Activated CD8-positive, alpha-beta memory T cell treated with anti-CD3 and anti-CD28 coated beads, Interleukin-2, amount 10 ng/mL, durations not matched to agents 7 days and 5 days (primary cell): ENCODE data around the gene ZNF618. TPM values are rescaled to one million over a fixed set of nuclear protein-coding genes. Genes with fewer than 3 reads are reported as not detected.

Experiments
- ATAC-seq: fragments of 150-1000 bp; cut with Tn5 transposase; one replicate; pipeline ENCODE4 v1.10.0; 2021; ENCODE audit warnings: moderate library complexity
- CTCF ChIA-PET: fragments of 350-600 bp; sonication (Branson Sonifier 250); formaldehyde crosslinking; loops from one replicate; lab custom pipeline; 2021; ENCODE audit warnings: antibody characterized with exemption; lab: Charles Lee
- DNase-seq: peaks from one replicate; pipeline ENCODE4 v3.0.0-alpha.2; 2020
- H3K27ac Mint-ChIP-seq: one replicate; pipeline ENCODE4 v1.8.0; 2021; ENCODE audit warnings: mild to moderate bottlenecking, mixed read lengths
- H3K27me3 Mint-ChIP-seq: one replicate; pipeline ENCODE4 v1.8.0; 2021; ENCODE audit warnings: mixed read lengths
- H3K36me3 Mint-ChIP-seq: one replicate; pipeline ENCODE4 v1.8.0; 2021; ENCODE audit warnings: mild to moderate bottlenecking, mixed read lengths
- H3K4me1 Mint-ChIP-seq: one replicate; pipeline ENCODE4 v1.8.0; 2021; ENCODE audit warnings: mixed read lengths
- H3K4me3 Mint-ChIP-seq: one replicate; pipeline ENCODE4 v1.8.0; 2021; ENCODE audit warnings: mild to moderate bottlenecking, moderate library complexity, mixed read lengths
- H3K9me3 Mint-ChIP-seq: one replicate; pipeline ENCODE4 v1.8.0; 2022; ENCODE audit warnings: low read depth, mixed read lengths
- total RNA-seq, 2 experiments: library from RNA; stranded (reverse); gene quantifications; one replicate each; pipeline ENCODE4 v1.2.3, GENCODE V29; 2021

ZNF618 gene, protein sequence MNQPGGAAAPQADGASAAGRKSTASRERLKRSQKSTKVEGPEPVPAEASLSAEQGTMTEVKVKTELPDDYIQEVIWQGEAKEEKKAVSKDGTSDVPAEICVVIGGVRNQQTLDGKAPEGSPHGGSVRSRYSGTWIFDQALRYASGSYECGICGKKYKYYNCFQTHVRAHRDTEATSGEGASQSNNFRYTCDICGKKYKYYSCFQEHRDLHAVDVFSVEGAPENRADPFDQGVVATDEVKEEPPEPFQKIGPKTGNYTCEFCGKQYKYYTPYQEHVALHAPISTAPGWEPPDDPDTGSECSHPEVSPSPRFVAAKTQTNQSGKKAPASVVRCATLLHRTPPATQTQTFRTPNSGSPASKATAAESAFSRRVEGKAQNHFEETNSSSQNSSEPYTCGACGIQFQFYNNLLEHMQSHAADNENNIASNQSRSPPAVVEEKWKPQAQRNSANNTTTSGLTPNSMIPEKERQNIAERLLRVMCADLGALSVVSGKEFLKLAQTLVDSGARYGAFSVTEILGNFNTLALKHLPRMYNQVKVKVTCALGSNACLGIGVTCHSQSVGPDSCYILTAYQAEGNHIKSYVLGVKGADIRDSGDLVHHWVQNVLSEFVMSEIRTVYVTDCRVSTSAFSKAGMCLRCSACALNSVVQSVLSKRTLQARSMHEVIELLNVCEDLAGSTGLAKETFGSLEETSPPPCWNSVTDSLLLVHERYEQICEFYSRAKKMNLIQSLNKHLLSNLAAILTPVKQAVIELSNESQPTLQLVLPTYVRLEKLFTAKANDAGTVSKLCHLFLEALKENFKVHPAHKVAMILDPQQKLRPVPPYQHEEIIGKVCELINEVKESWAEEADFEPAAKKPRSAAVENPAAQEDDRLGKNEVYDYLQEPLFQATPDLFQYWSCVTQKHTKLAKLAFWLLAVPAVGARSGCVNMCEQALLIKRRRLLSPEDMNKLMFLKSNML
- under 1 TPM; 0.54 to 0.79 TPM for total RNA-seq

DNA sequence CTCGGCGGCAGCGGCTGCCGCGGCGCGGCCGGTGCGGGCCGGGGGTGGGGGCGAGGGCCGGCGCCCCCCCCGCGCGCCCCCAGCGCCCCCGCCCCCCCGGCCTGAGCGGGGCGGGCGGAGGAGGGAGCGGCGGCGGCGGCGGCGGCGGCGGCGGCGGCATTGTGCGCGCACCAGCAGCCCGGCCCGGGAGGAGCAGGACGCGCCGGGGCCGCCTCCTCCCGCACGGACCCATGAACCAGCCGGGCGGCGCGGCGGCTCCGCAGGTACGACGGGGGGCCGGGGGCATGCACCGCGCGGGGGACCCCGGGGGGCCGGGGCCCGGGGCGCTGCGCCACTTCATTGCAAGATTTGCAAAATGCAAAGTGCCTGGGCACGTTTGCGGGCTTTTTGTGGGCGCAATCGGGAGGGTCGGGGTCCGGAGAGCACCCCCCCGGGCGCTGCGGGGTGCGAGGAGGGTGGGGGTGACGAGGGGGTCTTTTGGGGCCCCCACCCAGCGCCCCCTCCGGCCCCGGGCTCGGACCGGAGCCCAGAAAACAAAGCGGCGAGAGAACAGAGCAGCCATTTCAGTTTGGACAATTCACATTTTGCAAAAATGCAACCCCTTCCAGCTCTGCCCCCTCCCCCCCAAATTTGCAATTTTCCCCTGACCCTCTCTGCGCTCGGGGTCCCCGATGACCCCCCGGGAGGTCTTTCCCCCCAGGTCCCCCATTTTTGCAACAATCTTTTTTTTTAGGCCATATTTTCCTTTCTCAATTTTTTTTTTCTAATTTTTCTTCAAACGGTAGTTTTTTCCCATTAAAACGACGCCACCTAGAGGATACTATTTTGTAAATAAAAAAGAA, at the start of gene ZNF618:
TSS of gene ZNF618 (plus strand) at position 159 of the 842 bp plus-strand sequence. CDS start at position 231, 72 bp downstream.
- peaks cover 2% of the 10 kb centered on the region for H3K36me3 Mint-ChIP-seq
- H3K9me3 Mint-ChIP-seq: no peaks in the 10 kb centered on the region
- H3K4me1 Mint-ChIP-seq: peaks cover 6% of the 10 kb centered on the region
- CTCF ChIA-PET: interaction anchor here (1.2 to 1.5 kb wide), 4 partner anchors 13 to 195 kb away, joined by 3 to 5 read pairs (median 4); no protein-coding TSS in a partner anchor
- H3K4me3 Mint-ChIP-seq: peak within 1 kb of the TSS; percentile 80
- peak within 1 kb of the TSS; percentile 48 for H3K27ac Mint-ChIP-seq
- DNase-seq: no peak
- H3K27me3 Mint-ChIP-seq: peaks cover 36% of the 10 kb centered on the region
- ATAC-seq: peak; percentile 85

DNA sequence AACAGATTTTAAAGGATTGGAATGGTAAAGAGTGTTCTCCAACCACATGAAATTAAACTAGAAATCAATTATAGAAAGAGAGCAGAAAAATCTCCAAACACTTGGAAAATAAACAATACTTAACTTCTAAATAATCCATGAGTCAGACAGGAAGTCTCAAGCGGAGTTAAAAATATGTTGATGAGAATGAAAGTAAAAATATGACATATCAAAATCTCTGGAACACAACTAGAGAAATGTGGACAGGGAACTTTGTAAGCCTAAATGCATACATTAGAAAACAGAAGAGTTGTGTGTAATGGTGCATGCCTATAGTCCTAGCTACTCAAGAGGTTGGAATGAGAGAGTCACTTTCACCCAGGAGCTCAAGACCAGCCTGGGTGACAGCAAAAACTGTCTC, 47.9 kb upstream of the ZNF618 start:
- Mint-ChIP-seq H3K27me3 (peaks cover 28% of the 10 kb centered on the region), H3K9me3 (no peaks in the 10 kb centered on the region), H3K4me3 (no peak overlapping the region), H3K4me1 (peaks cover 2% of the 10 kb centered on the region), H3K36me3 (no peaks in the 10 kb centered on the region), H3K27ac (no peak overlapping the region)
- ATAC-seq: no peak
- no peak for DNase-seq
- CTCF ChIA-PET: no interaction called here

DNA sequence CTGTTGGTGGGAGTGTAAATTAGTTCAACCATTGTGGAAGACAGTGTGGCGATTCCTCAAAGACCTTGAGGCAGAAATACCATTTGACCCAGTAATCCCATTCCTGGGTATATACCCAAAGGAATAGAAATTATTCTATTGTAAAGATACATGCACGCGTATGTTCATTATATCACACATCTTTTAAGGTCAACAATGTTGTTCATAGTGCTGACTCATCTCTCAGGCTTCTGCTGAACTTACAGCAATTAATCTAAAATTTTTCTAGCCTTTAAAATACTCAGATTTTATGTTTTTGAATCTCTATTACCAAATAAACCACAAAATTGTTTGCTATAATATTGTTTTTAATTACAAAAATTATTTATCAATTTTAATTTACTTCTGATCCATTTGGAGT, 38.8 kb upstream of the ZNF618 start:
- Mint-ChIP-seq H3K9me3 (no peaks in the 10 kb centered on the region), H3K27ac (no peak overlapping the region)
- DNase-seq: no peak

DNA sequence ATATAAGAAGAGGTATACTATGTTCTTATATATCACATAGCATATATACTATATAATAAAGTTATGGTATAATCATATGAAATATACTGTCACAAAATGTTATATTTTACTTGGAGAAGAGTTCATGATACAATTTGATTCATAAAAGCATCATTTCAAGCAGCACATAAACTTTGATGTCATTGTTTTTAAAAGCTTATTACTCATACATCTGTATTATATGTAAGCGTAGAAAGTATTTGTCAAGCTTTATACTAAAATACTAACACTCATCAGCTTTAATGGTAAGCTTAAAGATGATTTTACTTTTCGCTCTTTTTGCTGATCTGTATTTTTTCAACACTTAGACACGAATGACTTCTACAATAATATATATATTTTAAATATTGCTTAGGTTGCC, 34.0 kb upstream of the ZNF618 start:
- CTCF ChIA-PET: interaction anchor here (1.0 to 2.2 kb wide), 2 partner anchors 9 to 12 kb away, joined by 3 to 6 read pairs; no protein-coding TSS in a partner anchor
- ATAC-seq: no peak
- no peak overlapping the region for H3K27ac Mint-ChIP-seq
- no peak overlapping the region for H3K4me3 Mint-ChIP-seq
- peaks cover 3% of the 10 kb centered on the region for H3K9me3 Mint-ChIP-seq
- H3K36me3 Mint-ChIP-seq: no peaks in the 10 kb centered on the region
- DNase-seq: no peak
- H3K4me1 Mint-ChIP-seq: no peaks in the 10 kb centered on the region
- H3K27me3 Mint-ChIP-seq: peaks cover 8% of the 10 kb centered on the region

More for the DNA sequence above, 38.8 kb upstream of the ZNF618 start:
- no peaks in the 10 kb centered on the region for H3K36me3 Mint-ChIP-seq
- CTCF ChIA-PET: no interaction called here
- ATAC-seq: no peak
- peaks cover 22% of the 10 kb centered on the region for H3K27me3 Mint-ChIP-seq
- H3K4me1 Mint-ChIP-seq: no peaks in the 10 kb centered on the region
- H3K4me3 Mint-ChIP-seq: no peak overlapping the region

DNA sequence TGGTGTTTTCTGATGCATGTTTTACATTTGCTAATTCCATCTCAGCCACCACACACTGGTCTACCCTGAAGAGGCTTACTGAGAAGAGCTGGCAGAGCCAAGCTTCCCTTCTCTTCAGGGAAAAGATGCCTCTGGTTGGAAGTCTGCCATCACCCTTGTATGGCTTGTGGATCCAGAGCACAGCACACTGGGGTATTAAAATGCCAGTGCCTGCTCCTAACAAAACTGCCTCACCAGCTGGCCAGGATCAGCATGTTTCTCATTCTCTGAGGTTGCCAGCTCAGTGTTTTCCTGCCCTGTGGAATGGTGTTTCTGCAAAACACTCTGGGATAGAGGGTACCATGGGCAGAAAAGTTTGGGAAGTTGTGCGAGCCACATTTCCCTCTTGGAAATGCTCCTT, 31.6 kb upstream of the ZNF618 start:
- Mint-ChIP-seq H3K9me3 (peaks cover 6% of the 10 kb centered on the region), H3K4me1 (no peaks in the 10 kb centered on the region)
- CTCF ChIA-PET: no interaction called here

DNA sequence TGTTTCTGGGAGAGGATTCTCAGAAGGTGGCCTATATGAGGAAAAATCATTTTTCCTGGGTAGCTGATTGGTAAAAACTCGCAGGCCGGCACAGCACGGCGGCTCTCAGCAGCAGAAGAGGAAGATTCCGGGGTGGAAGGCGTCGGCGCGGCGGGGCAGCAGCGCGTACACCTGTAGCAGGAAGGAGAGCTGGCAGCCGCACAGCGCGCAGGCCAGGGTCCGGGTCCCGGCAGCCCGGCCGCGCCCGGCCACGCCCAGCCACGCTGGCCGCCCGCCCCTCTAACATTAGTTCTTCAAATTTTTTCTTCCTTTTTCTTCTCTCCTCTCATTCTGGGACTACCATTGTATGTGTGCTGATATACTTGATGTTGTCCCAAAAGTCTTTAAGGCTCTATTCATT, 24.8 kb upstream of the ZNF618 start:
- no peaks in the 10 kb centered on the region for H3K36me3 Mint-ChIP-seq
- peaks cover 8% of the 10 kb centered on the region for H3K9me3 Mint-ChIP-seq
- no peak overlapping the region for H3K27ac Mint-ChIP-seq
- H3K4me3 Mint-ChIP-seq: no peak overlapping the region
- CTCF ChIA-PET: no interaction called here
- no peaks in the 10 kb centered on the region for H3K4me1 Mint-ChIP-seq
- ATAC-seq: no peak
- H3K27me3 Mint-ChIP-seq: peaks cover 8% of the 10 kb centered on the region
- DNase-seq: no peak

More for the DNA sequence above, 31.6 kb upstream of the ZNF618 start:
- no peaks in the 10 kb centered on the region for H3K36me3 Mint-ChIP-seq
- H3K27ac Mint-ChIP-seq: no peak overlapping the region
- H3K27me3 Mint-ChIP-seq: peaks cover 7% of the 10 kb centered on the region
- ATAC-seq (no peak), DNase-seq (no peak)
- H3K4me3 Mint-ChIP-seq: no peak overlapping the region

DNA sequence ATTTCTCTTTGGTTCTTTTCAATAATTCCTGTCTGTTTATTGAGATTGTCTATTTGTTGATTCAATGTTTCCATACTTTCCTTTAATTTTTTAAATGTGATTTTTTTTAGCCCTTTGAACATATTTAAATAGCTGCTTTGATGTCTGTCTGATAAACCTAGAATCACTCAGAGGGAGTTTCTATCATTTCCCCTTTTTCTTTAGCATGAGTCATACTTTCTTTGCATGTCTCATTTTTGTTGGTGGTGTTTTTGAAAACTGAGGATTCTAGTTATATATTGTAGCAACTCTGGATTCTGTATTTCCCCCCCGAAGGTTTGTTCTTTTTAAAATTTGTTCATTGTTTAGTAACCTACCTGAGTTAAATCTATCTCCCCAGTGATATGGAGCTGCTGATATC, 24.2 kb upstream of the ZNF618 start:
- no peaks in the 10 kb centered on the region for H3K36me3 Mint-ChIP-seq
- DNase-seq: no peak
- no peak overlapping the region for H3K27ac Mint-ChIP-seq
- peaks cover 8% of the 10 kb centered on the region for H3K27me3 Mint-ChIP-seq
- CTCF ChIA-PET: no interaction called here
- H3K4me1 Mint-ChIP-seq: no peaks in the 10 kb centered on the region
- ATAC-seq: no peak
- no peak overlapping the region for H3K4me3 Mint-ChIP-seq
- H3K9me3 Mint-ChIP-seq: peaks cover 7% of the 10 kb centered on the region

DNA sequence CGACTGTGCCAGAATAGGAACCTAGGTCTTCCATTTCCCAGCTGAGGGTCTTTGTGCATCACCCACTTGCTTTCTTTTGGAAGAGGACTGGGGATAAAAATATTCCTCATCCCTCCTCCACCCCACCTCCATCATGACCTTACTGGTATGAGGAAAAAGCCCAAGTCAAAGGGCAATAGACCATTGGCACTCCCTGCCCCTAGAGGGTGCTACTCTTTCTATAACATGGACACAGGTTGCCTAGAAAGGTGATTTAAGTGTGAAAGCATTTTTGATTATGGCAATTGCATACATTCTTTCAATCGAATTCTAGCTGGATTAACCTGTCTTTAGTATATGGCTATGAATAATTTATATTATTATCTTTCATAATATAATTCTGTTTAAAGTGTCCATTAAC, 22.8 kb upstream of the ZNF618 start:
- no peak overlapping the region for H3K4me3 Mint-ChIP-seq
- CTCF ChIA-PET: interaction anchor here (1.0 kb wide), 2 partner anchors 11 to 19 kb away, joined by 3 read pairs; no protein-coding TSS in a partner anchor
- H3K9me3 Mint-ChIP-seq: peaks cover 2% of the 10 kb centered on the region
- H3K27ac Mint-ChIP-seq: no peak overlapping the region
- no peaks in the 10 kb centered on the region for H3K36me3 Mint-ChIP-seq
- peaks cover 5% of the 10 kb centered on the region for H3K27me3 Mint-ChIP-seq
- DNase-seq (no peak), ATAC-seq (no peak)
- peaks cover under 1% of the 10 kb centered on the region for H3K4me1 Mint-ChIP-seq

DNA sequence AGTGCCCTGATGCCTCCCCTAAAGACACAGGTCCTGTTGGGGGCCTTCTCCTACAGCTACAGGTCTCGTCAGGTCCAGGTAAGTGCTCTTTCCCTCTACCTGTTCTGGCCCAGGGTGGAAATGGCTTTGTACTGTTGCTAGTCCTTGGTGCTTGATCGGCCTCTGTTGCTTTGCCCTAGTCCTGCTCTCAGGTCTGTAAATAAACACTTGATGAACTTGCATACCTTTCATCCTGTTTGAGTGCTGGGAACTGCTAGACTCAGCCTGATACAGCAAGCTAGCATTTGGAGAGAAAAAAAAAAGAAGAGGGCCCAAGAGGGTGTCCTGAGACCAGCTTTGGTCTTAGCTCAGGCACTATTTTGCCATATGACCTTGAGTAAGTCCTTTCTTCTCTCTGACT, 21.8 kb upstream of the ZNF618 start:
- Mint-ChIP-seq H3K4me1 (peaks cover 2% of the 10 kb centered on the region), H3K4me3 (no peak overlapping the region), H3K36me3 (no peaks in the 10 kb centered on the region), H3K9me3 (peaks cover 2% of the 10 kb centered on the region), H3K27me3 (peaks cover 5% of the 10 kb centered on the region), H3K27ac (no peak overlapping the region)
- DNase-seq (no peak), ATAC-seq (no peak)
- CTCF ChIA-PET: interaction anchor here (1.0 kb wide), 1 partner anchor 12 kb away, joined by 3 read pairs; no protein-coding TSS in a partner anchor

DNA sequence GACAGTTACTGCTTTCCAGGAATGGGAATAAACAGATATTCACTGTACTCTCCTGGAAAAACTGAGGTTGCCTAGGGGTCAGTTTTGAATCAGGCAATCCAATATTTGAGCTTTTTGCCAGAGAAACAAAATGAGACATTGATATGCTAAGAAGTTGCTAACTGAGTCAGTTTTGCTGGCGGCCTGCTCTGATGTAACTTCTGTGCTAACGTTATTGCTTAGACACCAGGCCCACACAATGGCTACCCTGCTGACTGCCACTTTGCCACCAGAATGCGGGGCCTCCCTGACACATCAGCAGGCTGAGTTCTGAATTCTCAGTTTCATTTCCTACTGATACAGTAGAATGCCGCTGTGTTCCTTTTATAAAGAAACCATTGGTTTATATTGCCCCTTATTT, 18.2 kb upstream of the ZNF618 start:
- H3K4me1 Mint-ChIP-seq: peaks cover 2% of the 10 kb centered on the region
- H3K27ac Mint-ChIP-seq: no peak overlapping the region
- H3K4me3 Mint-ChIP-seq: no peak overlapping the region
- CTCF ChIA-PET: interaction anchor here (0.8 kb wide), 1 partner anchor 105 kb away, joined by 3 read pairs; no protein-coding TSS in a partner anchor
- no peak for ATAC-seq
- DNase-seq: no peak
- H3K27me3 Mint-ChIP-seq: peaks cover 17% of the 10 kb centered on the region
- H3K36me3 Mint-ChIP-seq: no peaks in the 10 kb centered on the region
- no peaks in the 10 kb centered on the region for H3K9me3 Mint-ChIP-seq

DNA sequence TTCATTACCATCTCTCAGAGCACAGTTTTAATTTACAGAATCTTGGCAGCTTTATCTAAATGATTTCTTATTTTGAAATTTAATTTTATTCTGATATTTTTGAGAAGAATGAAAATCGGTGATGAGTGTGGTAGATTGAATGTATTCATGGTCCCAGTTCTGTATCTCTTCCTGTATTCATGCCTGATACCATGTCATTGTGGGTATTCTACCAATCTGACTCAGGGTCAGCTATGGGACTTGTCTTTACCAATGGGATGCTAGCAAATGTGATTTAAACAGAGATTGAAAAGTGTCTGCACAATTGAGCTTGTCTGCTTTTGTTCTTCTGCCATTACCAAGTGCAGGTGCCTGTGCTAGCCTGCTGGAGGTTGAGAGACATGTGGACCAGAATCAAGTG, 17.8 kb upstream of the ZNF618 start:
- no peaks in the 10 kb centered on the region for H3K9me3 Mint-ChIP-seq
- no peak overlapping the region for H3K4me3 Mint-ChIP-seq
- H3K4me1 Mint-ChIP-seq: peaks cover 2% of the 10 kb centered on the region
- ATAC-seq (no peak), DNase-seq (no peak)
- peaks cover 21% of the 10 kb centered on the region for H3K27me3 Mint-ChIP-seq
- H3K36me3 Mint-ChIP-seq: no peaks in the 10 kb centered on the region
- H3K27ac Mint-ChIP-seq: no peak overlapping the region
- CTCF ChIA-PET: interaction anchor here (0.8 kb wide), 1 partner anchor 105 kb away, joined by 3 read pairs; no protein-coding TSS in a partner anchor

DNA sequence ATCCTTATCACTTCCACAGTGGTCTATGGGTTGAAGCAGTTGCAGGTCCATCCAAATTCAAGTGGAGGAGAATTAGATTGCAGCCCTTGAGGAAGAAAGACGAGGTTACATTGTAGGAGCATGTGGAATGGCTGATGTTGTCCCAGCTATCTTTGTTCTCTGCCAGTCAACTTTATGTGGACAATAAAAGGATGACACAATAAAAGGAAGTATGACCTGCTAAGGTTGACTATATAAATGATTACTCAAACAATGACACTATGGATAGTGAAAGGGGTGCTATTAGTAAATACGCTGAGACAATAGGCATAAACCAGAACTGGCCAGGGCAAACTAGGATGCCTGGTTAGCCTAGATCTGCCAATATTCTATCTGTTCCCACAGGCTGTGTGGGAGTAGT, 12.8 kb upstream of the ZNF618 start:
- CTCF ChIA-PET: interaction anchor here (1.3 kb wide), 1 partner anchor 14 kb away, joined by 3 read pairs; no protein-coding TSS in a partner anchor

More for the DNA sequence above, 12.8 kb upstream of the ZNF618 start:
- no peaks in the 10 kb centered on the region for H3K36me3 Mint-ChIP-seq
- H3K27ac Mint-ChIP-seq: no peak overlapping the region
- H3K4me1 Mint-ChIP-seq: peaks cover 1% of the 10 kb centered on the region
- ATAC-seq: no peak
- H3K27me3 Mint-ChIP-seq: peaks cover 29% of the 10 kb centered on the region
- H3K9me3 Mint-ChIP-seq: no peaks in the 10 kb centered on the region
- no peak for DNase-seq
- no peak overlapping the region for H3K4me3 Mint-ChIP-seq
